WTC11 (cell line): ENCODE data around the gene SGMS1.

ENCODE experiments used
- ATF3 ChIP-seq: sonication (generic); formaldehyde crosslinking; conservative IDR thresholded peaks from 2 replicates; pipeline ENCODE4 v1.8.1; 2022; ENCODE audit warnings: mild to moderate bottlenecking, missing genetic modification reagents
- CTCF ChIP-seq: fragments of 200-600 bp; IDR thresholded peaks from 2 replicates; pipeline ENCODE4 v1.8.0; 2022; ENCODE audit warnings: antibody characterized with exemption
- EMX1 ChIP-seq: fragments of 250-450 bp; sonication (Bioruptor Pico); IDR thresholded peaks from 2 replicates; pipeline ENCODE4 v1.8.0; 2021; ENCODE audit warnings: mild to moderate bottlenecking
- IRF2 ChIP-seq: sonication (generic); formaldehyde crosslinking; IDR thresholded peaks from 2 replicates; pipeline ENCODE4 v1.8.0; 2022; ENCODE audit warnings: low read depth, missing genetic modification reagents, borderline replicate concordance
- MXD4 ChIP-seq: fragments of 250-450 bp; sonication (Bioruptor Pico); IDR thresholded peaks from 2 replicates; pipeline ENCODE4 v1.8.0; 2021; ENCODE audit warnings: mild to moderate bottlenecking, moderate library complexity, borderline replicate concordance
- NR2C2 ChIP-seq: sonication (generic); formaldehyde crosslinking; IDR thresholded peaks from 2 replicates; pipeline ENCODE4 v1.8.0; 2022; ENCODE audit warnings: mild to moderate bottlenecking, missing genetic modification reagents
- RELA ChIP-seq: sonication (generic); formaldehyde crosslinking; IDR thresholded peaks from 2 replicates; pipeline ENCODE4 v1.8.1; 2022; ENCODE audit warnings: missing genetic modification reagents, mild to moderate bottlenecking, borderline replicate concordance
- ZNF138 ChIP-seq: sonication (generic); formaldehyde crosslinking; conservative IDR thresholded peaks from 2 replicates; pipeline ENCODE4 v1.8.1; 2022; ENCODE audit warnings: mild to moderate bottlenecking, moderate library complexity, missing genetic modification reagents

GRCh38 chr10:50438049-50438936, 185.5 kb downstream of the SGMS1 start:
- TF ChIP-seq MXD4 (CRISPR knock-in tag): no peak
- no peak for TF ChIP-seq ZNF138
- no peak for TF ChIP-seq RELA (CRISPR knock-in tag)
- no peak for TF ChIP-seq EMX1 (CRISPR knock-in tag)
- no peak for TF ChIP-seq NR2C2
- TF ChIP-seq ATF3: no peak
- TF ChIP-seq CTCF: no peak
- TF ChIP-seq IRF2: no peak
